Skin of body (tissue), 2 donors: ENCODE data around the gene PSD4. TPM values are rescaled to one million over a fixed set of nuclear protein-coding genes. Genes with fewer than 3 reads are reported as not detected.

Experiments used
- DNase-seq: peaks from one replicate; lab custom pipeline; 2025; lab: John Stamatoyannopoulos, UW
- total RNA-seq: library from RNA; depleted of rRNA; stranded (reverse); fragments of >200 nt; gene quantifications from one replicate; pipeline ENCODE4 v1.2.3, GENCODE V29; 2014

PSD4 gene
- total RNA-seq, 1 donor from 2014 or later: 12.9 TPM

- no peak for DNase-seq
Measured at GRCh38 chr2:113203217-113203530, 29.4 kb downstream of the PSD4 start.

GRCh38 chr2:113203901-113204519 lies 30.2 kb downstream of the PSD4 start:
- peak; percentile 22 for DNase-seq

- DNase-seq: no peak
Measured at GRCh38 chr2:113206251-113206650, 32.5 kb downstream of the PSD4 start.

- DNase-seq: no peak
Measured at GRCh38 chr2:113207021-113207420, 33.2 kb downstream of the PSD4 start.

GRCh38 chr2:113208396-113208795 lies 34.6 kb downstream of the PSD4 start:
- DNase-seq: no peak

GRCh38 chr2:113209011-113209645 lies 35.4 kb downstream of the PSD4 start:
- DNase-seq: no peak

GRCh38 chr2:113209646-113210171 lies 35.9 kb downstream of the PSD4 start:
- DNase-seq: no peak

- DNase-seq: no peak
Measured at GRCh38 chr2:113211226-113212105, 37.7 kb downstream of the PSD4 start.

GRCh38 chr2:113212245-113213060 lies 38.7 kb downstream of the PSD4 start:
- peak; percentile 13 for DNase-seq

GRCh38 chr2:113213061-113213930 lies 39.5 kb downstream of the PSD4 start:
- no peak for DNase-seq

GRCh38 chr2:113214141-113214540 lies 40.4 kb downstream of the PSD4 start:
- no peak for DNase-seq

GRCh38 chr2:113215056-113215455 lies 41.3 kb downstream of the PSD4 start:
- no peak for DNase-seq

GRCh38 chr2:113216321-113216720 lies 42.5 kb downstream of the PSD4 start:
- no peak for DNase-seq

GRCh38 chr2:113216891-113217454 lies 43.2 kb downstream of the PSD4 start:
- DNase-seq: no peak

GRCh38 chr2:113217455-113218282 lies 43.9 kb downstream of the PSD4 start:
- no peak for DNase-seq

GRCh38 chr2:113218283-113219091 lies 44.7 kb downstream of the PSD4 start:
- DNase-seq: no peak

GRCh38 chr2:113219092-113219441 lies 45.3 kb downstream of the PSD4 start:
- DNase-seq: no peak

GRCh38 chr2:113219525-113219888 lies 45.7 kb downstream of the PSD4 start:
- no peak for DNase-seq
